ENCODE results near the gene UBTF.

DNA sequence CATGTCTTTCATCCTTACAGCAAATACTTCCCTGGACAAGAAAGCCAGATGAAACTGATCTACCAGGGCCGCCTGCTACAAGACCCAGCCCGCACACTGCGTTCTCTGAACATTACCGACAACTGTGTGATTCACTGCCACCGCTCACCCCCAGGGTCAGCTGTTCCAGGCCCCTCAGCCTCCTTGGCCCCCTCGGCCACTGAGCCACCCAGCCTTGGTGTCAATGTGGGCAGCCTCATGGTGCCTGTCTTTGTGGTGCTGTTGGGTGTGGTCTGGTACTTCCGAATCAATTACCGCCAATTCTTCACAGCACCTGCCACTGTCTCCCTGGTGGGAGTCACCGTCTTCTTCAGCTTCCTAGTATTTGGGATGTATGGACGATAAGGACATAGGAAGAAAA, 29.0 kb downstream of the UBTF start:
- no peak for TF ChIP-seq EZH2 (IDR thresholded peaks at IDR 0.05; ENCODE audit: borderline replicate concordance, insufficient read depth, low read depth, low read length, poor library complexity, severe bottlenecking)
- TF ChIP-seq, protein P1, sequence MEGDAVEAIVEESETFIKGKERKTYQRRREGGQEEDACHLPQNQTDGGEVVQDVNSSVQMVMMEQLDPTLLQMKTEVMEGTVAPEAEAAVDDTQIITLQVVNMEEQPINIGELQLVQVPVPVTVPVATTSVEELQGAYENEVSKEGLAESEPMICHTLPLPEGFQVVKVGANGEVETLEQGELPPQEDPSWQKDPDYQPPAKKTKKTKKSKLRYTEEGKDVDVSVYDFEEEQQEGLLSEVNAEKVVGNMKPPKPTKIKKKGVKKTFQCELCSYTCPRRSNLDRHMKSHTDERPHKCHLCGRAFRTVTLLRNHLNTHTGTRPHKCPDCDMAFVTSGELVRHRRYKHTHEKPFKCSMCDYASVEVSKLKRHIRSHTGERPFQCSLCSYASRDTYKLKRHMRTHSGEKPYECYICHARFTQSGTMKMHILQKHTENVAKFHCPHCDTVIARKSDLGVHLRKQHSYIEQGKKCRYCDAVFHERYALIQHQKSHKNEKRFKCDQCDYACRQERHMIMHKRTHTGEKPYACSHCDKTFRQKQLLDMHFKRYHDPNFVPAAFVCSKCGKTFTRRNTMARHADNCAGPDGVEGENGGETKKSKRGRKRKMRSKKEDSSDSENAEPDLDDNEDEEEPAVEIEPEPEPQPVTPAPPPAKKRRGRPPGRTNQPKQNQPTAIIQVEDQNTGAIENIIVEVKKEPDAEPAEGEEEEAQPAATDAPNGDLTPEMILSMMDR (IDR thresholded peaks at IDR 0.05): no peak

Measured in B cell (primary cell).